ENCODE results near the gene DACH1.

DACH1 gene

DNA sequence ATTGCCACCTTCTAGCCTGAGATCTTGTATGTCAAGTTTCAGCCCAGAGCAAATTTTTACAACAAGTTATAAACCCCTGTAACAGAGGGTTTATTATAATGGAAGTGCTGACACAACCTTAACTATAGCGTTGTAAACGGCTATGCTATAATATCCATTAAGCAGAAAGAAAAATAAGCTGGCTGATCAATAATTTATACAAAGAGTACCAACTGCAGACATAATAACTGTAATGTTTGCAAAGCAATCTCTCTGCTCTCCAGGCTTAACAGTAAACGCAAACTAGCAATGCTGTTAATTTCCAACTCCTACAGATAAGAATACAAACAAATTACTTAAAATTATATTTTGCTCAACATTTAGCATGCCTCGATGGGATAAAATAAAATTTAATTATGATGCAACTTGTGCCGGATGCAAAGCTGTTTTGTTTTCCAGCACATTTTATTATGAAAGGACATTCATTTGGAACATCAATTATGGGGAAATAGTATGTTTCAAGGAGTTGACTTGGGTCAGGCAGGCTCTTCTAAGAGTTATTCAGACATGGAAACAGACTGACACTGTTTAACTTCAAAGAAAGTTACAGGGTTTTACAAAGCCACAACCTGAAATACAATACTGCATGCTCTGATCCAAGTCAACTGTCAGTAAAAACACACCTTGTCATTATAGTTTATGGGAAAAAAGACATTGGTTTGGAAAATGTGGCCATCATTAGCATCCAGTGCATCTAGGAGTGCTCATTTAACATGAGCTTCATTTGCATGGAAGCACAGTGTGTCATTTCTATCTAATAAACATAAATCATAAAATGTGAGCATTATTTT lies 6.6 kb upstream of the DACH1 start (continued):
- TF ChIP-seq, protein P1, sequence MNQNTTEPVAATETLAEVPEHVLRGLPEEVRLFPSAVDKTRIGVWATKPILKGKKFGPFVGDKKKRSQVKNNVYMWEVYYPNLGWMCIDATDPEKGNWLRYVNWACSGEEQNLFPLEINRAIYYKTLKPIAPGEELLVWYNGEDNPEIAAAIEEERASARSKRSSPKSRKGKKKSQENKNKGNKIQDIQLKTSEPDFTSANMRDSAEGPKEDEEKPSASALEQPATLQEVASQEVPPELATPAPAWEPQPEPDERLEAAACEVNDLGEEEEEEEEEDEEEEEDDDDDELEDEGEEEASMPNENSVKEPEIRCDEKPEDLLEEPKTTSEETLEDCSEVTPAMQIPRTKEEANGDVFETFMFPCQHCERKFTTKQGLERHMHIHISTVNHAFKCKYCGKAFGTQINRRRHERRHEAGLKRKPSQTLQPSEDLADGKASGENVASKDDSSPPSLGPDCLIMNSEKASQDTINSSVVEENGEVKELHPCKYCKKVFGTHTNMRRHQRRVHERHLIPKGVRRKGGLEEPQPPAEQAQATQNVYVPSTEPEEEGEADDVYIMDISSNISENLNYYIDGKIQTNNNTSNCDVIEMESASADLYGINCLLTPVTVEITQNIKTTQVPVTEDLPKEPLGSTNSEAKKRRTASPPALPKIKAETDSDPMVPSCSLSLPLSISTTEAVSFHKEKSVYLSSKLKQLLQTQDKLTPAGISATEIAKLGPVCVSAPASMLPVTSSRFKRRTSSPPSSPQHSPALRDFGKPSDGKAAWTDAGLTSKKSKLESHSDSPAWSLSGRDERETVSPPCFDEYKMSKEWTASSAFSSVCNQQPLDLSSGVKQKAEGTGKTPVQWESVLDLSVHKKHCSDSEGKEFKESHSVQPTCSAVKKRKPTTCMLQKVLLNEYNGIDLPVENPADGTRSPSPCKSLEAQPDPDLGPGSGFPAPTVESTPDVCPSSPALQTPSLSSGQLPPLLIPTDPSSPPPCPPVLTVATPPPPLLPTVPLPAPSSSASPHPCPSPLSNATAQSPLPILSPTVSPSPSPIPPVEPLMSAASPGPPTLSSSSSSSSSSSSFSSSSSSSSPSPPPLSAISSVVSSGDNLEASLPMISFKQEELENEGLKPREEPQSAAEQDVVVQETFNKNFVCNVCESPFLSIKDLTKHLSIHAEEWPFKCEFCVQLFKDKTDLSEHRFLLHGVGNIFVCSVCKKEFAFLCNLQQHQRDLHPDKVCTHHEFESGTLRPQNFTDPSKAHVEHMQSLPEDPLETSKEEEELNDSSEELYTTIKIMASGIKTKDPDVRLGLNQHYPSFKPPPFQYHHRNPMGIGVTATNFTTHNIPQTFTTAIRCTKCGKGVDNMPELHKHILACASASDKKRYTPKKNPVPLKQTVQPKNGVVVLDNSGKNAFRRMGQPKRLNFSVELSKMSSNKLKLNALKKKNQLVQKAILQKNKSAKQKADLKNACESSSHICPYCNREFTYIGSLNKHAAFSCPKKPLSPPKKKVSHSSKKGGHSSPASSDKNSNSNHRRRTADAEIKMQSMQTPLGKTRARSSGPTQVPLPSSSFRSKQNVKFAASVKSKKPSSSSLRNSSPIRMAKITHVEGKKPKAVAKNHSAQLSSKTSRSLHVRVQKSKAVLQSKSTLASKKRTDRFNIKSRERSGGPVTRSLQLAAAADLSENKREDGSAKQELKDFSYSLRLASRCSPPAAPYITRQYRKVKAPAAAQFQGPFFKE (tag by site-specific recombination; IDR thresholded peaks at IDR 0.05; ENCODE audit: borderline replicate concordance), result no peak
- TF ChIP-seq, protein P2, sequence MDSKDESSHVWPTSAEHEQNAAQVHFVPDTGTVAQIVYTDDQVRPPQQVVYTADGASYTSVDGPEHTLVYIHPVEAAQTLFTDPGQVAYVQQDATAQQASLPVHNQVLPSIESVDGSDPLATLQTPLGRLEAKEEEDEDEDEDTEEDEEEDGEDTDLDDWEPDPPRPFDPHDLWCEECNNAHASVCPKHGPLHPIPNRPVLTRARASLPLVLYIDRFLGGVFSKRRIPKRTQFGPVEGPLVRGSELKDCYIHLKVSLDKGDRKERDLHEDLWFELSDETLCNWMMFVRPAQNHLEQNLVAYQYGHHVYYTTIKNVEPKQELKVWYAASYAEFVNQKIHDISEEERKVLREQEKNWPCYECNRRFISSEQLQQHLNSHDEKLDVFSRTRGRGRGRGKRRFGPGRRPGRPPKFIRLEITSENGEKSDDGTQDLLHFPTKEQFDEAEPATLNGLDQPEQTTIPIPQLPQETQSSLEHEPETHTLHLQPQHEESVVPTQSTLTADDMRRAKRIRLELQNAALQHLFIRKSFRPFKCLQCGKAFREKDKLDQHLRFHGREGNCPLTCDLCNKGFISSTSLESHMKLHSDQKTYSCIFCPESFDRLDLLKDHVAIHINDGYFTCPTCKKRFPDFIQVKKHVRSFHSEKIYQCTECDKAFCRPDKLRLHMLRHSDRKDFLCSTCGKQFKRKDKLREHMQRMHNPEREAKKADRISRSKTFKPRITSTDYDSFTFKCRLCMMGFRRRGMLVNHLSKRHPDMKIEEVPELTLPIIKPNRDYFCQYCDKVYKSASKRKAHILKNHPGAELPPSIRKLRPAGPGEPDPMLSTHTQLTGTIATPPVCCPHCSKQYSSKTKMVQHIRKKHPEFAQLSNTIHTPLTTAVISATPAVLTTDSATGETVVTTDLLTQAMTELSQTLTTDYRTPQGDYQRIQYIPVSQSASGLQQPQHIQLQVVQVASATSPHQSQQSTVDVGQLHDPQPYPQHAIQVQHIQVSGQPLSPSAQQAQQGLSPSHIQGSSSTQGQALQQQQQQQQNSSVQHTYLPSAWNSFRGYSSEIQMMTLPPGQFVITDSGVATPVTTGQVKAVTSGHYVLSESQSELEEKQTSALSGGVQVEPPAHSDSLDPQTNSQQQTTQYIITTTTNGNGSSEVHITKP (tag by site-specific recombination; IDR thresholded peaks at IDR 0.05), result no peak
- TF ChIP-seq, protein P3, sequence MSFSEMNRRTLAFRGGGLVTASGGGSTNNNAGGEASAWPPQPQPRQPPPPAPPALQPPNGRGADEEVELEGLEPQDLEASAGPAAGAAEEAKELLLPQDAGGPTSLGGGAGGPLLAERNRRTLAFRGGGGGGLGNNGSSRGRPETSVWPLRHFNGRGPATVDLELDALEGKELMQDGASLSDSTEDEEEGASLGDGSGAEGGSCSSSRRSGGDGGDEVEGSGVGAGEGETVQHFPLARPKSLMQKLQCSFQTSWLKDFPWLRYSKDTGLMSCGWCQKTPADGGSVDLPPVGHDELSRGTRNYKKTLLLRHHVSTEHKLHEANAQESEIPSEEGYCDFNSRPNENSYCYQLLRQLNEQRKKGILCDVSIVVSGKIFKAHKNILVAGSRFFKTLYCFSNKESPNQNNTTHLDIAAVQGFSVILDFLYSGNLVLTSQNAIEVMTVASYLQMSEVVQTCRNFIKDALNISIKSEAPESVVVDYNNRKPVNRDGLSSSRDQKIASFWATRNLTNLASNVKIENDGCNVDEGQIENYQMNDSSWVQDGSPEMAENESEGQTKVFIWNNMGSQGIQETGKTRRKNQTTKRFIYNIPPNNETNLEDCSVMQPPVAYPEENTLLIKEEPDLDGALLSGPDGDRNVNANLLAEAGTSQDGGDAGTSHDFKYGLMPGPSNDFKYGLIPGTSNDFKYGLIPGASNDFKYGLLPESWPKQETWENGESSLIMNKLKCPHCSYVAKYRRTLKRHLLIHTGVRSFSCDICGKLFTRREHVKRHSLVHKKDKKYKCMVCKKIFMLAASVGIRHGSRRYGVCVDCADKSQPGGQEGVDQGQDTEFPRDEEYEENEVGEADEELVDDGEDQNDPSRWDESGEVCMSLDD (tag by site-specific recombination; IDR thresholded peaks at IDR 0.05), result no peak
- TF ChIP-seq ZNF292 (tag by site-specific recombination; IDR thresholded peaks at IDR 0.05; ENCODE audit: borderline replicate concordance, low read depth) (no peak), ZNF596 (tag by site-specific recombination; IDR thresholded peaks at IDR 0.05) (0 out of 2 replicates have a peak, but pooled peaks have one; percentile 4), GLI2 (tag by site-specific recombination; IDR thresholded peaks at IDR 0.05; ENCODE audit: borderline replicate concordance, low read depth) (0 out of 2 replicates have a peak, but pooled peaks have one; percentile 60), FEZF1 (tag by site-specific recombination; IDR thresholded peaks at IDR 0.05) (peak; percentile 85)
- TF ChIP-seq, protein P4, sequence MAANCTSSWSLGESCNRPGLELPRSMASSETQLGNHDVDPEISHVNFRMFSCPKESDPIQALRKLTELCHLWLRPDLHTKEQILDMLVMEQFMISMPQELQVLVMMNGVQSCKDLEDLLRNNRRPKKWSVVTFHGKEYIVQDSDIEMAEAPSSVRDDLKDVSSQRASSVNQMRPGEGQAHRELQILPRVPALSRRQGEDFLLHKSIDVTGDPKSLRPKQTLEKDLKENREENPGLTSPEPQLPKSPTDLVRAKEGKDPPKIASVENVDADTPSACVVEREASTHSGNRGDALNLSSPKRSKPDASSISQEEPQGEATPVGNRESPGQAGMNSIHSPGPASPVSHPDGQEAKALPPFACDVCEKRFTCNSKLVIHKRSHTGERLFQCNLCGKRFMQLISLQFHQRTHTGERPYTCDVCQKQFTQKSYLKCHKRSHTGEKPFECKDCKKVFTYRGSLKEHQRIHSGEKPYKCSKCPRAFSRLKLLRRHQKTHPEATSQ (tag by site-specific recombination; IDR thresholded peaks at IDR 0.05), result no peak

DNA sequence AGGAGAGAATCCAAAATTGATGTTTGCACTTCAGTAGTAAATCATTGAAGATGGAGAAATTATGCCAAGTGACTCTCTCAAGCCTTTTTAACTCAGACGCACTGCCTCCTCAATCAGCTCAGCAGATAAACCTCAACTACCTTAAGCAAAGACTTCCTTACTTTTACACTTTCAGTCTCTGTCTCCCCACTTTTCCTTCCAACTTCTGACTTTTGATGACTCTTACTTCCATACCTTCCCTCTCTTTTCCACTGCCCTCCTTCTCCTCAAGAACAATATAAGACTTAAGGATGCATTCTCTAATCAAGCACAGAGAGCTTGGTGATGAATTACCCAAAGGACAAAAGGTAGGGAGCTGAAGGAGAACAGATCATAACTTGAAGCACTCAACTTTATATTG lies 4.8 kb upstream of the DACH1 start:
- H3K27ac ChIP-seq (ENCODE audit: extremely low read depth, low read depth, low read length), result no peak overlapping the region
- H3K9me3 ChIP-seq (ENCODE audit: control insufficient read depth, insufficient read depth, low read depth, low read length), result no peaks in the 10 kb centered on the region
- ChIA-PET POLR2A (no interaction called here), CTCF (interaction anchor here (0.6 kb wide), 1 partner anchor 257 kb away, joined by 3 read pairs; no protein-coding TSS in a partner anchor)
- peaks cover 5% of the 10 kb centered on the region; the same call in 1 of the 2 replicates for H3K4me1 ChIP-seq (ENCODE audit: control insufficient read depth, insufficient read depth, low read length)
- H3K4me3 ChIP-seq (ENCODE audit: low read depth, low read length), result no peak overlapping the region
- TF ChIP-seq YY2 (tag by site-specific recombination; IDR thresholded peaks at IDR 0.05) (no peak), OSR2 (tag by site-specific recombination; IDR thresholded peaks at IDR 0.05) (no peak), PRDM1 (tag by site-specific recombination; IDR thresholded peaks at IDR 0.05) (peak; percentile 95), FEZF1 (tag by site-specific recombination; IDR thresholded peaks at IDR 0.05) (peak; percentile 38; the same call in 1 of the 2 replicates), ZNF610 (tag by site-specific recombination; IDR thresholded peaks at IDR 0.05; ENCODE audit: borderline replicate concordance) (no peak)
- TF ChIP-seq, protein P5, sequence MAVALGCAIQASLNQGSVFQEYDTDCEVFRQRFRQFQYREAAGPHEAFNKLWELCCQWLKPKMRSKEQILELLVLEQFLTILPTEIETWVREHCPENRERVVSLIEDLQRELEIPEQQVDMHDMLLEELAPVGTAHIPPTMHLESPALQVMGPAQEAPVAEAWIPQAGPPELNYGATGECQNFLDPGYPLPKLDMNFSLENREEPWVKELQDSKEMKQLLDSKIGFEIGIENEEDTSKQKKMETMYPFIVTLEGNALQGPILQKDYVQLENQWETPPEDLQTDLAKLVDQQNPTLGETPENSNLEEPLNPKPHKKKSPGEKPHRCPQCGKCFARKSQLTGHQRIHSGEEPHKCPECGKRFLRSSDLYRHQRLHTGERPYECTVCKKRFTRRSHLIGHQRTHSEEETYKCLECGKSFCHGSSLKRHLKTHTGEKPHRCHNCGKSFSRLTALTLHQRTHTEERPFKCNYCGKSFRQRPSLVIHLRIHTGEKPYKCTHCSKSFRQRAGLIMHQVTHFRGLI (tag by site-specific recombination; IDR thresholded peaks at IDR 0.05), result no peak
- H3K36me3 ChIP-seq (ENCODE audit: control insufficient read depth in 2 of 2, insufficient read depth in 1 of 2, low read length in 2 of 2), result no peaks in the 10 kb centered on the region
